Keratinocyte (primary cell): ENCODE data around the gene CASK.

Experiments
- CTCF ChIP-seq, 3 experiments: IDR thresholded peaks in 1 of 3; conservative IDR thresholded peaks in 1 of 3; optimal IDR thresholded peaks in 1 of 3; 2 replicates in 2 of 3; 3 replicates in 1 of 3; pipeline versions ENCODE3 to v1.5.1; 2011; ENCODE audit warnings: low read length in 3 of 3, mild to moderate bottlenecking in 3 of 3, moderate library complexity in 2 of 3, control low read depth in 1 of 3, inconsistent platforms in 1 of 3; ENCODE audit not compliant: insufficient read depth in 2 of 3; ENCODE audit errors: extremely low read depth in 1 of 3
- EZH2 ChIP-seq: IDR thresholded peaks from one replicate; pipeline ENCODE4 v1.6.1; 2012; ENCODE audit warnings: inconsistent platforms, mild to moderate bottlenecking, low read length, moderate library complexity

- TF ChIP-seq CTCF (optimal IDR thresholded peaks at IDR 0.05 in 1 of 3, IDR thresholded peaks at IDR 0.05 in 1 of 3, conservative IDR thresholded peaks at IDR 0.05 in 1 of 3; ENCODE audit: extremely low read depth in 1 of 3, insufficient read depth in 2 of 3, low read length in 3 of 3) (no peak), EZH2 (no peak)
Measured at GRCh38 chrX:41529221-41529620, 394.1 kb downstream of the CASK start.
